Osteoblast (primary cell): ENCODE data around the gene SMC1B. TPM values are rescaled to one million over a fixed set of nuclear protein-coding genes. Genes with fewer than 3 reads are reported as not detected.

Experiments
- DNase-seq: peaks from one replicate; pipeline ENCODE4 v3.0.0; 2011; ENCODE audit warnings: low spot score, mixed read lengths; ENCODE audit not compliant: insufficient read length; ENCODE audit errors: missing footprints
- H2AFZ ChIP-seq: 2 replicates; pipeline ENCODE4 v1.6.0; 2011; ENCODE audit warnings: mild to moderate bottlenecking, low read length
- H3K27ac ChIP-seq: 2 replicates; pipeline ENCODE4 v1.5.1; 2011; ENCODE audit warnings: mild to moderate bottlenecking, low read depth, low read length, moderate library complexity
- H3K27me3 ChIP-seq: 2 replicates; pipeline ENCODE4 v1.6.0; 2012; ENCODE audit warnings: mild to moderate bottlenecking, control low read depth, inconsistent platforms, low read length, moderate library complexity; ENCODE audit not compliant: insufficient read depth
- H3K36me3 ChIP-seq: 2 replicates; pipeline ENCODE4 v1.5.1; 2011; ENCODE audit warnings: mild to moderate bottlenecking, low read length, control low read depth, moderate library complexity; ENCODE audit not compliant: insufficient read depth
- H3K4me1 ChIP-seq: 2 replicates; pipeline ENCODE4 v1.5.1; 2011; ENCODE audit warnings: mild to moderate bottlenecking, low read length, control low read depth, moderate library complexity; ENCODE audit not compliant: insufficient read depth
- H3K4me2 ChIP-seq: 2 replicates; pipeline ENCODE4 v1.6.0; 2011; ENCODE audit warnings: mild to moderate bottlenecking, low read length; ENCODE audit not compliant: insufficient read depth
- H3K4me3 ChIP-seq: fragments of 200-600 bp; sonication (generic); 3 replicates; pipeline ENCODE4 v1.5.1; 2012; ENCODE audit warnings: mild to moderate bottlenecking, low read length, inconsistent platforms; ENCODE audit not compliant: insufficient read depth
- H3K79me2 ChIP-seq: 2 replicates; pipeline ENCODE4 v1.6.0; 2012; ENCODE audit warnings: mild to moderate bottlenecking, low read length, control low read depth, inconsistent platforms; ENCODE audit not compliant: insufficient read depth
- H3K9me3 ChIP-seq: 2 replicates; pipeline ENCODE4 v1.5.1; 2011; ENCODE audit warnings: low read depth, low read length, control low read depth
- H4K20me1 ChIP-seq: 2 replicates; pipeline ENCODE4 v1.6.0; 2012; ENCODE audit warnings: mild to moderate bottlenecking, low read length, control low read depth; ENCODE audit not compliant: insufficient read depth
- total RNA-seq: library from RNA; depleted of rRNA; stranded (reverse); fragments of >200 nt; gene quantifications from 2 replicates; pipeline ENCODE4 v1.2.3, GENCODE V29; 2012
- TF ChIP-seq, protein P1 (sequence below): IDR thresholded peaks from 2 replicates; pipeline ENCODE4 v1.5.1; 2011; ENCODE audit warnings: mild to moderate bottlenecking, low read depth, low read length, moderate library complexity; ENCODE audit errors: extremely low read depth

Gene SMC1B
- total RNA-seq, 1 donor, result not detected

DNA sequence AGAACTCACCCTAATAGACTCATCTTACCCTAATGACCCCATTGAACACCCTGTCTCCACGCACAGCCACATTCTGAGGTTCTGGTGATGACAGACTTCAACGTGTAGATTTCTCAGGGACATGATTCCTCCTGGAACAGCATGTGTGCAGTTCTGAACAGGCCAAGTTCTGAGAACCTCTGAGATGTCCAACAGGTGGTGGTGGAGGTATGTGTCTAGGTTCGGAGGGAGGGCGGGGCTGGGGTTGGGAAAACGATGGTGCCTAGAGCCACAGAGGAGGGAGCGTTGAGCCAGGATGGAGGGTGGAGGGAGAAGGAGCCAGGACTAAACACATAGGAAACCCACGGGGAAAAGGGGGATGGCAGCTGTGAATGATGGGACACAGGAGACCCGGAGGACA, 45.8 kb upstream of the SMC1B start:
- no peak for DNase-seq
- H3K36me3 ChIP-seq, result no peaks in the 10 kb centered on the region
- no peak overlapping the region for H3K27ac ChIP-seq
- H3K4me3 ChIP-seq, result no peak overlapping the region
- no peak overlapping the region for H3K4me2 ChIP-seq
- no peaks in the 10 kb centered on the region for H4K20me1 ChIP-seq
- H2AFZ ChIP-seq, result no peak overlapping the region
- H3K79me2 ChIP-seq, result no peaks in the 10 kb centered on the region
- H3K9me3 ChIP-seq, result no peaks in the 10 kb centered on the region
- no peaks in the 10 kb centered on the region for H3K4me1 ChIP-seq
- H3K27me3 ChIP-seq, result no peaks in the 10 kb centered on the region
- TF ChIP-seq, protein P1, sequence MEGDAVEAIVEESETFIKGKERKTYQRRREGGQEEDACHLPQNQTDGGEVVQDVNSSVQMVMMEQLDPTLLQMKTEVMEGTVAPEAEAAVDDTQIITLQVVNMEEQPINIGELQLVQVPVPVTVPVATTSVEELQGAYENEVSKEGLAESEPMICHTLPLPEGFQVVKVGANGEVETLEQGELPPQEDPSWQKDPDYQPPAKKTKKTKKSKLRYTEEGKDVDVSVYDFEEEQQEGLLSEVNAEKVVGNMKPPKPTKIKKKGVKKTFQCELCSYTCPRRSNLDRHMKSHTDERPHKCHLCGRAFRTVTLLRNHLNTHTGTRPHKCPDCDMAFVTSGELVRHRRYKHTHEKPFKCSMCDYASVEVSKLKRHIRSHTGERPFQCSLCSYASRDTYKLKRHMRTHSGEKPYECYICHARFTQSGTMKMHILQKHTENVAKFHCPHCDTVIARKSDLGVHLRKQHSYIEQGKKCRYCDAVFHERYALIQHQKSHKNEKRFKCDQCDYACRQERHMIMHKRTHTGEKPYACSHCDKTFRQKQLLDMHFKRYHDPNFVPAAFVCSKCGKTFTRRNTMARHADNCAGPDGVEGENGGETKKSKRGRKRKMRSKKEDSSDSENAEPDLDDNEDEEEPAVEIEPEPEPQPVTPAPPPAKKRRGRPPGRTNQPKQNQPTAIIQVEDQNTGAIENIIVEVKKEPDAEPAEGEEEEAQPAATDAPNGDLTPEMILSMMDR, result no peak

DNA sequence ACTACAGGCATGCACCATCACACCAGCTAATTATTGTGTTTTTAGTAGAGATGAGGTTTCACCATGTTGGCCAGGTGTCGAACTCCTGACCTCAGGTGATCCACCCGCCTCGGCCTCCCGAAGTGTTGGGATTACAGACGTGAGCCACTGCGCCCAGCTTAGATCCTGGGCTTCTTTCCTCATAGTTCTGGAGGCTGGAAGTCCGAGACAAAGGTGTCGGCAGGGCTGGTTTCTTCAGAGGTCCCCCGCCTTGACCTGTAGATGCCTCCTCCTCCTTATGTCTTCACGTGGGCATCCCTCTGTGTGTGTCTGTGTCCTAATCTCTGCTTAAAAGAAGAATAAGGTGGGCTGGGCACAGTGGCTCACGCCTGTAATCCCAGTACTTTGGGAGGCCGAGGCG, 45.1 kb upstream of the SMC1B start:
- TF ChIP-seq, protein P1, result no peak
- Histone ChIP-seq H2AFZ (no peak overlapping the region), H3K4me2 (no peak overlapping the region), H3K79me2 (no peaks in the 10 kb centered on the region), H3K27me3 (no peaks in the 10 kb centered on the region), H3K27ac (no peak overlapping the region), H4K20me1 (no peaks in the 10 kb centered on the region), H3K4me1 (no peaks in the 10 kb centered on the region), H3K4me3 (no peak overlapping the region), H3K9me3 (no peaks in the 10 kb centered on the region), H3K36me3 (no peaks in the 10 kb centered on the region)
- DNase-seq, result peak; percentile 14

DNA sequence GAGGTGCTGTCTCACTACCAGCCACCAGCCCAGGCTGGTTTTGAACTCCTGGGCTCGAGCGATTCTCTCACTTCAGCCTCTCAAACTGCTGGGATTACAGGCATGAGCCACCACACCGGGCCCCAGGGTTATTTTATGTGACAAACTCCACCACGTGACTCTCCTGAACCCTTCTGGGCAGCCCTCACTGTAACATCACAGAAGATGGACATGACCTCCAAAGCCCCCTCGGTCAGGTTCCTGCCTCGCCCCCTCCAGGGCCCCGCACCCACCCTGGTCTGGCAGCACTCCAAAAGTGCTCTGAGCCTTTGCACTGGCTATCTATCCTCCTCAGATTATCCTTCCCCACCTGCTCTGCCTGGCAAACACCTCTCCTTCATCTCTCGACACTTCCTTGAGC, 43.4 kb upstream of the SMC1B start:
- H3K9me3 ChIP-seq, result no peaks in the 10 kb centered on the region
- H3K4me1 ChIP-seq, result peaks cover 13% of the 10 kb centered on the region
- H3K4me3 ChIP-seq, result no peak overlapping the region
- H3K36me3 ChIP-seq, result no peaks in the 10 kb centered on the region
- DNase-seq, result no peak
- H4K20me1 ChIP-seq, result no peaks in the 10 kb centered on the region
- H3K79me2 ChIP-seq, result no peaks in the 10 kb centered on the region
- TF ChIP-seq, protein P1, result no peak
- no peaks in the 10 kb centered on the region for H3K27me3 ChIP-seq
- H3K27ac ChIP-seq, result no peak overlapping the region
- H3K4me2 ChIP-seq, result no peak overlapping the region
- H2AFZ ChIP-seq, result no peak overlapping the region

DNA sequence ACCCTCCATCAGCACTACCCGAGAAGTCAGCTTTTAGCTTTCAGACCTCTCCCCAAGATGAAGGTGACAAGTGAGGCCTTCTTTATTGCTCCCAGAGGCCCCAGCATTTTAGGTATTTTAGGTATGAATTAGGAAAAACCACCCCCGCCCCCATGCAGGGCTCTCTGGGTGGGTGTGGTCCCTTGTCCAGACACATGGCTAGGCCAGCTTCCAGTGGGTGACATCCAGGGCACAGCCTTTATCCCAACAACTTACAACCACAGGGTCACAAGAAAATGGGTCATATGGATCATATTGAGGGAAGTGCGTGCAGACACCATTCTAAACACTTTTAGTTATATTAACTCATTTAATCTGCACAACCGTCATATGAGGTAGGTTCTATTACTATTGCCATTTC, 42.2 kb upstream of the SMC1B start:
- Histone ChIP-seq H3K9me3 (no peaks in the 10 kb centered on the region), H3K4me1 (peaks cover 25% of the 10 kb centered on the region), H3K27ac (no peak overlapping the region), H3K4me3 (no peak overlapping the region), H3K27me3 (no peaks in the 10 kb centered on the region), H3K79me2 (no peaks in the 10 kb centered on the region), H3K4me2 (no peak overlapping the region), H3K36me3 (no peaks in the 10 kb centered on the region), H2AFZ (no peak overlapping the region), H4K20me1 (no peaks in the 10 kb centered on the region)
- no peak for DNase-seq
- TF ChIP-seq, protein P1, result no peak
